Measurements from ENCODE around the gene CFAP97D2.

GRCh38 chr13:114185182-114185971, 6.3 kb downstream of the CFAP97D2 start:
- TF ChIP-seq EZH2 (IDR thresholded peaks at IDR 0.05) (no peak), POLR2AphosphoS5 (IDR thresholded peaks at IDR 0.05; ENCODE audit: borderline replicate concordance, low read depth, low read length) (no peak), FOXP2 (optimal IDR thresholded peaks at IDR 0.05; ENCODE audit: control extremely low read depth, extremely low read length, insufficient read depth) (no peak)

Measured in SK-N-MC (cell line).